Gastroesophageal sphincter (tissue), 4 donors: Measurements from ENCODE around the gene NUAK2. TPM values are rescaled to one million over a fixed set of nuclear protein-coding genes. Genes with fewer than 3 reads are reported as not detected.

ENCODE experiments used
- ATAC-seq: fragments of 150-250 bp; one replicate; pipeline ENCODE4 v1.9.1; 2016; ENCODE audit warnings: mild to moderate bottlenecking, moderate library complexity
- H3K27ac ChIP-seq, 4 donors: fragments of 200-600 bp; sonication (generic) in 3 of 4; 1 replicate in 3 of 4; 2 replicates in 1 of 4; pipeline ENCODE4 v1.5.1; 2016 to 2019
- H3K27me3 ChIP-seq: fragments of 200-600 bp; sonication (generic); one replicate; pipeline ENCODE4 v1.5.1; 2019
- H3K36me3 ChIP-seq, 2 donors: fragments of 200-600 bp; sonication (generic); one replicate each; pipeline ENCODE4 v1.5.1; 2019; ENCODE audit warnings: control low read depth in 1 of 2
- H3K4me1 ChIP-seq, 3 donors: fragments of 200-600 bp; sonication (generic); 1 replicate in 2 of 3; 2 replicates in 1 of 3; pipeline ENCODE4 v1.5.1; 2016 to 2019; ENCODE audit warnings: control low read depth in 2 of 3
- H3K4me3 ChIP-seq, 2 donors: fragments of 200-600 bp; sonication (generic); one replicate each; pipeline ENCODE4 v1.5.1; 2019; ENCODE audit warnings: mild to moderate bottlenecking in 1 of 2, moderate library complexity in 1 of 2
- H3K9me3 ChIP-seq, 3 donors: fragments of 200-600 bp; sonication (generic); one replicate each; pipeline ENCODE4 v1.5.1; 2017 to 2019; ENCODE audit warnings: control low read depth in 2 of 3
- EP300 ChIP-seq: sonication (generic); formaldehyde crosslinking; IDR thresholded peaks from one replicate; pipeline ENCODE4 v1.6.1; 2017; ENCODE audit warnings: antibody characterized with exemption, mild to moderate bottlenecking
- POLR2A ChIP-seq, 2 donors: fragments of 450-650 bp; IDR thresholded peaks; one replicate each; pipeline ENCODE4 v1.6.1; 2017; ENCODE audit warnings: antibody characterized with exemption in 2 of 2, mild to moderate bottlenecking in 2 of 2, moderate library complexity in 1 of 2
- POLR2AphosphoS5 ChIP-seq: sonication (generic); formaldehyde crosslinking; IDR thresholded peaks from one replicate; pipeline ENCODE4 v1.6.1; 2017; ENCODE audit warnings: antibody characterized with exemption
- WGBS, 2 donors: methylation state at CpG; one replicate each; pipeline ENCODE4 v1.1.5; 2018; ENCODE audit warnings: low coverage in 1 of 2; 5-methylcytosine and 5-hydroxymethylcytosine counted together
- total RNA-seq, 4 donors: library from RNA; depleted of rRNA; stranded (reverse); fragments of >200 nt; gene quantifications; one replicate each; pipeline ENCODE4 v1.1.0, GENCODE V29; 2016
- TF ChIP-seq, protein P1 (sequence below), 4 experiments: fragments of 200-600 bp in 2 of 4; fragments of 450-650 bp in 2 of 4; sonication (generic) in 1 of 4; IDR thresholded peaks; one replicate each; pipeline ENCODE4 v1.5.1; 2017 to 2019; ENCODE audit warnings: antibody characterized with exemption in 4 of 4, mild to moderate bottlenecking in 2 of 4, moderate library complexity in 2 of 4

Gene NUAK2
- total RNA-seq, 4 donors from 2014 or later, result 0.67 to 1.1 (median 0.83) TPM

DNA sequence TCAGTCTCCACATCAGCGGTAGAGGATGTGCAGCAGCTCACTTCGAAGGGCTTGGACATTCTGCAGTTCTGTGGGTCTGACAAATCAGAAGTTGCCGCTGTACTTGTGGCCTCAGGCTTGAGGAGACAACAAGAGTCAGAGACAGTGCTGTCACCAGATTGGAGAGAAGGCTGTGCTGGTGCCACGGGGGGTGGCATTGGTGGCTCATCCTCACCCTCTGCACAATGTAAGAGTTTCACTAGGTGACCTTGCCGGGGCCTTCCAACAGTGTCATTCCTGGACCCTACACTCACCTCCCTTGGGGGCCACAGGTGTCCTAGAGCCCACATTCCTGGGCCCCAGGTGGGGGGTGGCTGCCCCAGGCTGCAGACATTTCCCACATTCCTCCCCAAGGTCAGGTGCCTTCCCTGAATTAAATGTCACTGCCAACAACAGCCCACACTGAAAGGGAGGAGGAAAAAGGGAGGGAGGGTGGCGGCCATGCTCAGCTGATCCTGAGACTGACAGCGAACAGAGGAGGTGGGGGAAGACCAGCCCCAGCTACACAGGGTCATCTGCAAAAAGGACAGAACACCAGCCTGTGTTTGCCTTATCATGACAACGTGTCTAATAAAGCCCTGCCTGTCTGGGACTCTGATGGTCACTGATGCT, 47.4 kb downstream of the NUAK2 start:
- no peak overlapping the region for H3K27ac ChIP-seq
- ATAC-seq, result no peak

DNA sequence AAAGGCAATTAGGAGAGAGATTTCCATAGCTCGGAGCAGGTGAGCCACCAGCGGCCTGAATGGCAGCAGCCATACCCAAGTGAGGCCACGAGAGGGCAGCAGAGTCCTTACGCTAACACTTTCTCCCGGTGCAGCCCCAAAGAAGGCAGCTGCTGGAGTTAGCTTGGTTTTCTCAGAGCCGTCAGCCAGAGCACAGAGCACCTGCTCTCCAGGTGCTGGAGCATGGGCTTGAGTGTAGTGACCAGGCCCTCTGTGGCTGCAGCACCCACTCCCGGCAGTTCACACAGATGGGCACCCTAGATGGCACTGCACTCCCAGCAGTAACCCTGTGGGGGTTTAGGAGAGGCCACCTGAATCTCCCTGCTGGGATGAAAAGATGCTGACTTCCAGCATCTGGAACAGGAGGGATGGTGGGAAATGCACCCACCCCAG, 48.0 kb downstream of the NUAK2 start:
- Histone ChIP-seq H3K4me1 (peaks cover 0 to 38% (median 2%) of the 10 kb centered on the region in 3 donors), H3K36me3 (peaks cover 0 to 24% of the 10 kb centered on the region in 2 donors), H3K27ac (no peak overlapping the region), H3K9me3 (no peaks in the 10 kb centered on the region), H3K27me3 (no peaks in the 10 kb centered on the region), H3K4me3 (no peak overlapping the region)
- TF ChIP-seq, protein P1, sequence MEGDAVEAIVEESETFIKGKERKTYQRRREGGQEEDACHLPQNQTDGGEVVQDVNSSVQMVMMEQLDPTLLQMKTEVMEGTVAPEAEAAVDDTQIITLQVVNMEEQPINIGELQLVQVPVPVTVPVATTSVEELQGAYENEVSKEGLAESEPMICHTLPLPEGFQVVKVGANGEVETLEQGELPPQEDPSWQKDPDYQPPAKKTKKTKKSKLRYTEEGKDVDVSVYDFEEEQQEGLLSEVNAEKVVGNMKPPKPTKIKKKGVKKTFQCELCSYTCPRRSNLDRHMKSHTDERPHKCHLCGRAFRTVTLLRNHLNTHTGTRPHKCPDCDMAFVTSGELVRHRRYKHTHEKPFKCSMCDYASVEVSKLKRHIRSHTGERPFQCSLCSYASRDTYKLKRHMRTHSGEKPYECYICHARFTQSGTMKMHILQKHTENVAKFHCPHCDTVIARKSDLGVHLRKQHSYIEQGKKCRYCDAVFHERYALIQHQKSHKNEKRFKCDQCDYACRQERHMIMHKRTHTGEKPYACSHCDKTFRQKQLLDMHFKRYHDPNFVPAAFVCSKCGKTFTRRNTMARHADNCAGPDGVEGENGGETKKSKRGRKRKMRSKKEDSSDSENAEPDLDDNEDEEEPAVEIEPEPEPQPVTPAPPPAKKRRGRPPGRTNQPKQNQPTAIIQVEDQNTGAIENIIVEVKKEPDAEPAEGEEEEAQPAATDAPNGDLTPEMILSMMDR (IDR thresholded peaks at IDR 0.05), result peak in 3 of 4 experiments; percentile 93 to 100 (median 97)
- TF ChIP-seq POLR2A (IDR thresholded peaks at IDR 0.05) (no peak), EP300 (no peak), POLR2AphosphoS5 (no peak)
- 8% methylated on average over 2 of the region's 7 CpGs; no CpG with 5 or more reads in 1 of the 2 donors for WGBS, 2 donors
- peak; percentile 75 for ATAC-seq

More for the DNA sequence above, 47.4 kb downstream of the NUAK2 start:
- Histone ChIP-seq H3K36me3 (peaks cover 0 to 22% of the 10 kb centered on the region in 2 donors), H3K4me1 (peaks cover 0 to 38% (median 2%) of the 10 kb centered on the region in 3 donors), H3K9me3 (no peaks in the 10 kb centered on the region), H3K27me3 (no peaks in the 10 kb centered on the region), H3K4me3 (no peak overlapping the region)
- TF ChIP-seq EP300 (no peak), POLR2AphosphoS5 (no peak), POLR2A (IDR thresholded peaks at IDR 0.05) (no peak)
- TF ChIP-seq, protein P1 (IDR thresholded peaks at IDR 0.05), result no peak
- 67% methylated on average over 1 of the region's 8 CpGs; no CpG with 5 or more reads in 1 of the 2 donors for WGBS, 2 donors

DNA sequence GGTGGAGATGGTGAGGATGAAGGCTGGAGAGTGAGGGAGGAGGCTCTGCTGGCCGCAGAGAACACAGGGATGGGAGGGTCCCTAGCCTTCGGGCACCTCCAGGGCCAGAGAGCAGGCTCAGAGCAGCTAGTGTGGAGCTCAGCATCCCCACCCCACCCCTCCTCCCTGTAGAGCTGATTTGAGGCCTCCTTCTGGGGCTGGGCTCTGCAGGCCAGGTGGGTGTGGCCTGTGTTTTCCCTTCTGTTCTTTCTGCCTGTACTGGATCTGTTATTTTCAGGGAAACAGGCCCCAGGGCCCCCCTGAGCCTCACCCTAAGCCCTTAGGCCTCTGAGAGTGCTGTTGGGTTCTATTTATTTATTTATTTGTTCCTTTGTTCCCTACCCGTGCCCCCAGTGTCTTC, 49.0 kb downstream of the NUAK2 start:
- 86% methylated on average over 1 of the region's 3 CpGs; no CpG with 5 or more reads in 1 of the 2 donors for WGBS, 2 donors
- Histone ChIP-seq H3K4me3 (no peak overlapping the region), H3K27me3 (no peaks in the 10 kb centered on the region), H3K4me1 (peaks cover 0 to 38% (median 2%) of the 10 kb centered on the region in 3 donors), H3K27ac (no peak overlapping the region), H3K9me3 (no peaks in the 10 kb centered on the region), H3K36me3 (peaks cover 0 to 24% of the 10 kb centered on the region in 2 donors)
- ATAC-seq, result no peak
- TF ChIP-seq POLR2AphosphoS5 (no peak), POLR2A (IDR thresholded peaks at IDR 0.05) (no peak), EP300 (no peak)
- TF ChIP-seq, protein P1 (IDR thresholded peaks at IDR 0.05), result no peak

DNA sequence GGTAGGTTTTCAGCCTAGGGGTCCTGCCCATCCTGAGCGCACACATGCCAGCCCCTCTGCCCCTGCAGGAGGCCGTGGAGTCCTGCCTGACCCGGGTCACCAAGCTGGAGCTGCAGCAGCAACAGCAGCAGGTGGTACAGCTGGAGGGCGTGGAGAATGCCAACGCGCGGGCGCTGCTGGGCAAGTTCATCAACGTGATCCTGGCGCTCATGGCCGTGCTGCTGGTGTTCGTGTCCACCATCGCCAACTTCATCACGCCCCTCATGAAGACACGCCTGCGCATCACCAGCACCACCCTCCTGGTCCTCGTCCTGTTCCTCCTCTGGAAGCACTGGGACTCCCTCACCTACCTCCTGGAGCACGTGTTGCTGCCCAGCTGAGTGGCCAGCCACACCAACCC, 49.8 kb downstream of the NUAK2 start:
- Histone ChIP-seq H3K27me3 (no peaks in the 10 kb centered on the region), H3K4me3 (no peak overlapping the region), H3K9me3 (no peaks in the 10 kb centered on the region), H3K36me3 (peaks cover 0 to 24% of the 10 kb centered on the region in 2 donors), H3K27ac (no peak overlapping the region), H3K4me1 (peaks cover 0 to 38% (median 2%) of the 10 kb centered on the region in 3 donors)
- no peak for ATAC-seq
- 80% methylated on average over 1 of the region's 18 CpGs; no CpG with 5 or more reads in 1 of the 2 donors for WGBS, 2 donors
- TF ChIP-seq POLR2AphosphoS5 (no peak), POLR2A (IDR thresholded peaks at IDR 0.05) (no peak), EP300 (no peak)
- TF ChIP-seq, protein P1 (IDR thresholded peaks at IDR 0.05), result no peak

DNA sequence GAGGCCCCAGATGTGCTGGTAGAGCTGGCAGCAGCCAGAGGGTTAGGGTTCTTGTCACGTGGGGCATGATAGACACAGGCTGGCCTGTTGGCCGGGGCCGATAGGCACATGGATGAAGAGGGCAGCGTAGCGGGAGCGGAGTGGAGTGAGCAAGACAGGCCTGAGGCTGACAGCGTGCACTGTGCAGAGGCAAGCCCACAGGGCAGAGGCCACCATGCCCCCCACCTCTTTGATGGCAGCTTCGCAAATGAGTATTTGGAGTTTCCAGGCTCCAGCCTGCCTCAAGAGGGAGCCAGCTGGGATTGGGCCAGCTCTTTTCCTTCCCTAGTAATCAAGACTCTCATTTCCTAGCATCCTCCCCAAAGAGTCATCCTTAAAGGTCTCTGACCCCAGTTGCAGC, 50.3 kb downstream of the NUAK2 start:
- no peak for ATAC-seq
- TF ChIP-seq EP300, result no peak
- TF ChIP-seq POLR2AphosphoS5, result peak; percentile 17

More for the DNA sequence above, 50.3 kb downstream of the NUAK2 start:
- no peaks in the 10 kb centered on the region for H3K27me3 ChIP-seq
- peaks cover 0 to 24% of the 10 kb centered on the region in 2 donors for H3K36me3 ChIP-seq
- no peak overlapping the region for H3K27ac ChIP-seq
- H3K9me3 ChIP-seq, result no peaks in the 10 kb centered on the region
- WGBS, 2 donors, result 20 to 37% methylated on average over 1 to 6 of the region's 8 CpGs
- peaks cover 0 to 38% (median 2%) of the 10 kb centered on the region in 3 donors for H3K4me1 ChIP-seq
- H3K4me3 ChIP-seq, result no peak overlapping the region
